Osteoblast (primary cell): ENCODE results near the gene NPTN. TPM values are rescaled to one million over a fixed set of nuclear protein-coding genes. Genes with fewer than 3 reads are reported as not detected.
A peak's percentile ranks its signal among the peaks of the same experiment; 100 is the strongest.

ENCODE experiments used
- DNase-seq: peaks from one replicate; pipeline ENCODE4 v3.0.0; 2011; ENCODE audit warnings: low spot score, mixed read lengths; ENCODE audit not compliant: insufficient read length; ENCODE audit errors: missing footprints
- H2AFZ ChIP-seq: 2 replicates; pipeline ENCODE4 v1.6.0; 2011; ENCODE audit warnings: mild to moderate bottlenecking, low read length
- H3K27ac ChIP-seq: 2 replicates; pipeline ENCODE4 v1.5.1; 2011; ENCODE audit warnings: mild to moderate bottlenecking, low read depth, low read length, moderate library complexity
- H3K27me3 ChIP-seq: 2 replicates; pipeline ENCODE4 v1.6.0; 2012; ENCODE audit warnings: mild to moderate bottlenecking, control low read depth, inconsistent platforms, low read length, moderate library complexity; ENCODE audit not compliant: insufficient read depth
- H3K36me3 ChIP-seq: 2 replicates; pipeline ENCODE4 v1.5.1; 2011; ENCODE audit warnings: mild to moderate bottlenecking, low read length, control low read depth, moderate library complexity; ENCODE audit not compliant: insufficient read depth
- H3K4me1 ChIP-seq: 2 replicates; pipeline ENCODE4 v1.5.1; 2011; ENCODE audit warnings: mild to moderate bottlenecking, low read length, control low read depth, moderate library complexity; ENCODE audit not compliant: insufficient read depth
- H3K4me2 ChIP-seq: 2 replicates; pipeline ENCODE4 v1.6.0; 2011; ENCODE audit warnings: mild to moderate bottlenecking, low read length; ENCODE audit not compliant: insufficient read depth
- H3K4me3 ChIP-seq: fragments of 200-600 bp; sonication (generic); 3 replicates; pipeline ENCODE4 v1.5.1; 2012; ENCODE audit warnings: mild to moderate bottlenecking, low read length, inconsistent platforms; ENCODE audit not compliant: insufficient read depth
- H3K79me2 ChIP-seq: 2 replicates; pipeline ENCODE4 v1.6.0; 2012; ENCODE audit warnings: mild to moderate bottlenecking, low read length, control low read depth, inconsistent platforms; ENCODE audit not compliant: insufficient read depth
- H3K9me3 ChIP-seq: 2 replicates; pipeline ENCODE4 v1.5.1; 2011; ENCODE audit warnings: low read depth, low read length, control low read depth
- H4K20me1 ChIP-seq: 2 replicates; pipeline ENCODE4 v1.6.0; 2012; ENCODE audit warnings: mild to moderate bottlenecking, low read length, control low read depth; ENCODE audit not compliant: insufficient read depth
- total RNA-seq: library from RNA; depleted of rRNA; stranded (reverse); fragments of >200 nt; gene quantifications from 2 replicates; pipeline ENCODE4 v1.2.3, GENCODE V29; 2012
- TF ChIP-seq, protein P1 (sequence below): IDR thresholded peaks from 2 replicates; pipeline ENCODE4 v1.5.1; 2011; ENCODE audit warnings: mild to moderate bottlenecking, low read depth, low read length, moderate library complexity; ENCODE audit errors: extremely low read depth

Gene NPTN
- total RNA-seq, 1 donor, result 130 TPM

DNA sequence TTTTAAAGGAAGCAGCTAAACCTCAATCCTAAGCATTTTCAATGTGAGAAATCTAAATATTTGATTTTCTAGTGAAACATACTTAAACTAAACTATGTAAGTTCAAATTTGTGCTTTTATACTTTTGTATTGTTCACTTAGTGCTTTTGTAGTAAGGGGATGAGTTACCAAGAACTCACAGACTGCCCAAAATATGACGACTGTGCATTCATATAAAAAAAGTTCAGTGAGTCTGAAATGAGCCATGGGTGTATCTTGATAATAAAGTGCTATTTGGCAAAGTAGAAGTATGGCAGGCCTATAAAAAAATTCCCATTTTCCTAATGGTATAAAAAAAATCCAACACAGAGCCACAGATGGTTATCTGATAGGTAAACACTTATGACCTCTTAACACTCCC, 66.2 kb downstream of the NPTN start:
- peaks cover 63% of the 10 kb centered on the region for H3K36me3 ChIP-seq
- no peak overlapping the region for H2AFZ ChIP-seq
- H3K27ac ChIP-seq, result no peak overlapping the region
- TF ChIP-seq, protein P1, sequence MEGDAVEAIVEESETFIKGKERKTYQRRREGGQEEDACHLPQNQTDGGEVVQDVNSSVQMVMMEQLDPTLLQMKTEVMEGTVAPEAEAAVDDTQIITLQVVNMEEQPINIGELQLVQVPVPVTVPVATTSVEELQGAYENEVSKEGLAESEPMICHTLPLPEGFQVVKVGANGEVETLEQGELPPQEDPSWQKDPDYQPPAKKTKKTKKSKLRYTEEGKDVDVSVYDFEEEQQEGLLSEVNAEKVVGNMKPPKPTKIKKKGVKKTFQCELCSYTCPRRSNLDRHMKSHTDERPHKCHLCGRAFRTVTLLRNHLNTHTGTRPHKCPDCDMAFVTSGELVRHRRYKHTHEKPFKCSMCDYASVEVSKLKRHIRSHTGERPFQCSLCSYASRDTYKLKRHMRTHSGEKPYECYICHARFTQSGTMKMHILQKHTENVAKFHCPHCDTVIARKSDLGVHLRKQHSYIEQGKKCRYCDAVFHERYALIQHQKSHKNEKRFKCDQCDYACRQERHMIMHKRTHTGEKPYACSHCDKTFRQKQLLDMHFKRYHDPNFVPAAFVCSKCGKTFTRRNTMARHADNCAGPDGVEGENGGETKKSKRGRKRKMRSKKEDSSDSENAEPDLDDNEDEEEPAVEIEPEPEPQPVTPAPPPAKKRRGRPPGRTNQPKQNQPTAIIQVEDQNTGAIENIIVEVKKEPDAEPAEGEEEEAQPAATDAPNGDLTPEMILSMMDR, result no peak
- DNase-seq, result no peak
- peaks cover 8% of the 10 kb centered on the region for H3K79me2 ChIP-seq
- no peaks in the 10 kb centered on the region for H3K27me3 ChIP-seq
- H3K4me1 ChIP-seq, result peaks cover 8% of the 10 kb centered on the region
- no peaks in the 10 kb centered on the region for H3K9me3 ChIP-seq
- H3K4me3 ChIP-seq, result no peak overlapping the region
- peaks cover 27% of the 10 kb centered on the region for H4K20me1 ChIP-seq
- H3K4me2 ChIP-seq, result no peak overlapping the region

GRCh38 chr15:73564255-73564654, 68.9 kb downstream of the NPTN start:
- Histone ChIP-seq H3K4me3 (no peak overlapping the region), H3K36me3 (peaks cover 53% of the 10 kb centered on the region), H2AFZ (no peak overlapping the region), H3K79me2 (peaks cover 8% of the 10 kb centered on the region), H3K4me2 (no peak overlapping the region), H3K27me3 (no peaks in the 10 kb centered on the region), H3K4me1 (peaks cover 8% of the 10 kb centered on the region), H3K27ac (no peak overlapping the region), H3K9me3 (no peaks in the 10 kb centered on the region), H4K20me1 (peaks cover 35% of the 10 kb centered on the region)
- TF ChIP-seq, protein P1, result peak; percentile 26
- no peak for DNase-seq

- no peak overlapping the region for H3K4me2 ChIP-seq
- H4K20me1 ChIP-seq, result peaks cover 28% of the 10 kb centered on the region
- TF ChIP-seq, protein P1, result peak; percentile 44
- no peak for DNase-seq
- H3K36me3 ChIP-seq, result peaks cover 66% of the 10 kb centered on the region
- no peak overlapping the region for H2AFZ ChIP-seq
- H3K79me2 ChIP-seq, result peaks cover 8% of the 10 kb centered on the region
- peaks cover 8% of the 10 kb centered on the region for H3K4me1 ChIP-seq
- no peaks in the 10 kb centered on the region for H3K9me3 ChIP-seq
- no peaks in the 10 kb centered on the region for H3K27me3 ChIP-seq
- H3K4me3 ChIP-seq, result no peak overlapping the region
- no peak overlapping the region for H3K27ac ChIP-seq
These were observed 72.6 kb downstream of the NPTN start for GRCh38 chr15:73560501-73561117.

DNA sequence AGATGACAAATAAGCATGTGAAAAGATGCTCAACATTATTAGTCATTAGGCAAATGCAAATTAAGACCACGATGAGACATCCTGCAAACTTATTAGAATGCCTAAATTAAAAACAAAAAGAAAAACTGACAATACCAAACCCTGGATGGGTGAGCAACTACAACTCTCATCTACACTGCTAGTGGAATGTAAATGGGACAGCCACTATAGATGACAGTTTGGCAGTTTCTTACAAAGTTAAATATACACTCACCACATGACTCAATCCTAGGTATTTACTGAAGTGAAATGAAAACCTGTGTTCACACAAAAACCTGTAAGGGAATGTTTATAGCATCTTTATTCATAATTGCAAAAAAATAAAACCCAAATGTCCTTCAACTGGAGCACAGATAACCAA, 74.7 kb downstream of the NPTN start:
- Histone ChIP-seq H3K9me3 (no peaks in the 10 kb centered on the region), H3K79me2 (peaks cover 3% of the 10 kb centered on the region), H3K4me2 (no peak overlapping the region), H3K4me1 (no peaks in the 10 kb centered on the region), H2AFZ (no peak overlapping the region), H4K20me1 (peaks cover 10% of the 10 kb centered on the region), H3K27ac (no peak overlapping the region), H3K27me3 (no peaks in the 10 kb centered on the region), H3K4me3 (no peak overlapping the region), H3K36me3 (peaks cover 70% of the 10 kb centered on the region)
- TF ChIP-seq, protein P1, result no peak
- DNase-seq, result no peak
